HG03521 (cell line): Measurements from ENCODE around the gene YWHAB.
A peak's percentile ranks its signal among the peaks of the same experiment; 100 is the strongest.
"Not testable (repeated sequence)": the region's sequence is repeated elsewhere in the genome, so short reads cannot be mapped to it uniquely, and the experiment has no call there.

Source experiments
- ATAC-seq: cut with Tn5 transposase; IDR thresholded peaks from one replicate; pipeline ENCODE4 v1.9.1; 2021; ENCODE audit warnings: mild to moderate bottlenecking, moderate library complexity; ENCODE audit not compliant: unreplicated experiment

The YWHAB gene

GRCh38 chr20:44866703-44867335 is 18.7 kb upstream of the YWHAB start:
- ATAC-seq, result no peak

DNA sequence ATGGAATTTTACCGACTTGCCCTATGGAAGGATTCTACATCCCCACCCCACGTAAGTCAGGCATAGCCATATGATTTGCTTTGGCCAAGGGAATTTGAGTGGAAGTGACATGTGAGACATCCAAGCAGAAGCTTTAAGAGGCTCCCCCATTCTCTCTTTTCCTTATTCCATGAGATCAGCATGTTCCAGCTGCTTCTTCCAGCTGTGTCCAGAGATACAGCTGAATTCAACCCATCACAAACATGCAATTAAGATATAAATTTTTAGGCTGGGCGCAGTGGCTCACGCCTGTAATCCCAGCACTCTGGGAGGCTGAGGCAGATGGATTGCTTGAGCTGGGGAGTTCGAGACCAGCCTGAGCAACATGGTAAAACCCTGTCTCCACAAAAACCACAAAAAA is 16.0 kb upstream of the YWHAB start:
- no peak for ATAC-seq

- ATAC-seq, result not testable (repeated sequence)
Measured at GRCh38 chr20:44882360-44882759, 3.1 kb upstream of the YWHAB start.

GRCh38 chr20:44883214-44883902 is 2.1 kb upstream of the YWHAB start:
- no peak for ATAC-seq

DNA sequence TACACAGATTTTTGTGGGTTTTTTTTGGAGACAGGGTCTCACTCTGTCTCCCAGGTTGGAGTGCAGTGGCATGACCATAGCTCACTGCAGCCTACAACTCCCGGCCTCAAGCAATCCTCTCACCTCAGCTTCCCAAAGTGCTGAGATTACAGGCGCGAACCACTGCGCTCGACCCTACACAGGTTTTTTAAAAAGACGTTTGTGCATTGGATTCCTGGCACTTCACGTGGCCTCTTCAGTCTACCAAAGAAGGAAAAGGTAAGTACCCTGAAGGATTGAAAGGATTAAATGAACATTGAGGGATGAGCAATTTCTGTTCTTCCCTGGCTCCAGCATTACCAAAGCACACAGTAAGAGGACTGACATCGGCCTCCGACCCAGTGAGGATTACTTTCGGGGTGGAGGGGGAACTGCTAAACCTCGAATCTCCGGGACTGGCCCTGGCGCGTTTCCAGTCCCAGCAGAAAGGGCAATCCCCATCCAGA is 556 bp upstream of the YWHAB start:
- ATAC-seq, result no peak

DNA sequence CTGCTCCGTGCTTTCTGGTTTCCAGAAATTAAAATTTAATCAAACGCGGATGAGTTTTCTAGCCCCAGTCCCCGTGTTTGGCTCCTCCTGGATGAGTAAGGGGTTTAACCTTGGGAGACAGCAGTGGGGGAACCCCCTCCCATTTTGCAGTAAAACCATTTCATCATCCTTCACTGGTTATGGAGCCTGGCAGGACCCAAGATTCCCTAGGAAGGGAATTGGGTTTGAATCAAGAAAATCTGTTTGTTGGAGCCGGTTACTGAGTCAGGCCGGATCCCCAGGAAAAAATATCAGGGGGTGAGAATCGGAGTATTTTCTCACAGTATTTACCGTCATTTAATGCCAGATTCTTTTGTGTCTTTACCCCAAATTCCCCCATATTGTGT is 754 bp downstream of the YWHAB start:
- ATAC-seq, result no peak

- no peak for ATAC-seq
Measured at GRCh38 chr20:44886828-44887227, 1.3 kb downstream of the YWHAB start.

DNA sequence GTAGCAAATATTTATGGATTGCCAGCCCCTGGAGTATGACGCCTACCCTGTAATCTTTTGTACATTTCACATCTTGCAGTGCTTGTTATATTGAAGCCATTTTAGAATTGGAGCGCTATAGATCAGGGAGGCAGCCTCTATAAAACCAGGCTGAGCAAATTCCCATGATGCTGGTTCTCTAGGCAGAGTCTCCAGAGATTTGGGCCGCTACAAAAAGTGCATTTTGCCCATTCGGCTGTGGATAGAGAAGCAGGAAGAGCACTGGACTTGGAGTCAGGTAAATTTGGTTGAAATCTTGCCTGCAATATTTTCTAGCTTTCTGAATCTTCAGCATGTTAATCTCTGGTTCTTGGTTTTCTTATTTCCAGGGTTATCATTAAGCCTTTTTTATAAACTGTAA is 2.0 kb downstream of the YWHAB start:
- no peak for ATAC-seq

DNA sequence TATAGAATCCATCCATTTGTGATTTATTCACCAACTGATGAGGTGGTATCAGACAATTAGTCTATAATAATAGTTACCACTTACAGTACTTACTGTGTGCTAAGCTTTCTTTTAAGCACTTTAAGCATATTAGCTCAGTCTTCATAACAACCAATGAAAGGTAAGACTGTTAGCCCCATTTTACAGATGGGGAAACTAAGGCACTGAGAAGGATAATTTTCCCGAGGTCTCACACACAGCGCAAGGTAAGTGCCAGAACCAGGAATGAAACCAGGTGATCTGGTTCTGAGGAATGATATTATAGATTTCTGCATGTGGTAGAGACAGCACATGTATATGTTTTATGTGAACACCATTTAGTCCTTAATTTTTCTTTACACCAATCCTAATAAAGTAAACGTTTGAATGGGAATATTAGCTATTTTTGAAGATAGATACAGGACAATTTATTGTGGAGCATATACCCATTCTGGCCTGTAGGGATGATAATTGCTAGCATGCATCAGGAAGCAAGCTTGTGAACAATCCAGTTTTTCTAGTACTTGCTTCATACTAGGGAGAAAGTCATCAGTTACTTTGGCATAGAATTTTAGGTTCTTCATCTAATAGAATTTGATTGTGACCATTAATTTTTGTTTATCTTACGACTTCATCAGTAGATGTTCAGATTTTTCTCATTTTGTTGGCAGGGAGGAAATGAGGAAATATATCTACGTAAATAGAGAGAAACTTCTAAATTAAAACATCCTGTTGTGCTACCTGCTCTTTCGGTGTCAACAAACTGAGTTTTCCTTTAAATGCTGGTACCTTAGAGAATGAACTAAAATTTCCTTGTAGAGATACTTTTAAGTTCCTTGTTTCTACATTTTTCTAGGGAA is 3.0 kb downstream of the YWHAB start:
- ATAC-seq, result no peak

- ATAC-seq, result no peak
Measured at GRCh38 chr20:44891826-44892225, 6.3 kb downstream of the YWHAB start.

- no peak for ATAC-seq
Measured at GRCh38 chr20:44894959-44895358, 9.5 kb downstream of the YWHAB start.

- no peak for ATAC-seq
Measured at GRCh38 chr20:44896583-44896982, 11.1 kb downstream of the YWHAB start.

- no peak for ATAC-seq
Measured at GRCh38 chr20:44897133-44897532, 11.6 kb downstream of the YWHAB start.

DNA sequence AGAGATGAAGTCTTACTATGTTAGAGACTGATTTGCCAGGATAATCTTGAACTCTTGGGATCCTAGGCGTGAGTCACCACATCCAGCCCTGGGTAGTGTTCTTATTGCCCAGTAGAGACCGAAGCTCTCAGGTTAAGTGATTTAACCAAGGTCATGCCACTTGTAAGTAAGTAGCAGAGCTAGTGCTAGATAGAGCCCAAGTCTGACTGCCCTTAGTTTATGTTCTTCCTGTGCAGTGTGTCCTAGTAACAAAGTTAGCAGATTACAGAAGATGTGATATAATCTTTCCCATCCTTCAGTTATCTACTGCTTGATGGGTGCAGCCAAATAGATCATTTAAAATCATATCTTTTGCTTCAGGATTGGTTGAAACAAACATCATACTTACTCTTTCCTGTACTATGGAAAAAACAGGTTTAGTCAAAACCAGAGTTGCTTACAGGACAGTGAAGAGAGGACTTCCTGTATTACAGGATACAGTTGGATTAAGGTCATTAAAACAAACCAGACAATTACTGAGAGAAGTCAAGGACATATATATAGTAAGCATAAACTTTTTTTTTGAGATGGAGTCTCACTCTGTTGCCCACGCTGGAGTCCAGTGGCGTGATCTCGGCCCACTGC is 14.8 kb downstream of the YWHAB start:
- no peak for ATAC-seq

DNA sequence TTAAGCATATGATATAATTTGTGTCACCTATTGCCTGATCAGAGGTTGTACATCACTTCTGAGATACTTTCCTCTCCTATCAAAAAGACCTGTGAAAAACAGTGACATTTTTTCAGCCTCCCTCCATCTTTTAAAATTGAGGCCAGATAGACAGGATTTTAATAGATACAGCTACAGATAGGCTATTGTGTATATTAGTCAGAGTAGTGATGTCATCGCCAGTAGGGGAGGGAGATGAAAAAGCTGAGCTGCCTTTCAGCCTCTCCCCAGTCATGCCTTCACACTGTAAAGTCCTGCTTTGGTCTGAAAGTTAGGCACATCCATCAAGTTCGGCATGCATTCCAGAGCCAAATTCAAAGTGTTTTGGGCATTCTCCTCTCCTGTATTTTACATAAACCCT is 16.5 kb downstream of the YWHAB start:
- no peak for ATAC-seq

DNA sequence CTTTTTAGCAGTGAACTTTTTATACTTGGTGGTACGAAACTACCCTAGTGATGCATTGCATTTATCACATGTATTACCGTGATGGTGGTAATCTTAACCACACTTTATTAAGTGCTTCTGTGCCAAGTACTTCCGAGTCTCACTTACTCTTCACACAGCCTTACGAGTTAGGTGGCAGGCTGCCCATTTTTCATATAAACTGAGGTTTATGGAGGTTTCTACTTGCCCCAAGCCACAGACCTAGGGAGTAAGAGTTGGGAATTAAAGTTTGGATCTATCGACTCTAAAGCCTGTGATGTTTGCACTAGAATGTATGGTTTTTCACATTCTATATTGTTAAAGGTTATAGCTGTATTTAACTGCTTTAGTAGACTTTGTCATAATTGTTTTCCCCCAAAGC is 18.9 kb downstream of the YWHAB start:
- no peak for ATAC-seq

- ATAC-seq, result no peak
Measured at GRCh38 chr20:44908987-44909871, 23.7 kb downstream of the YWHAB start.

- peak; percentile 77 for ATAC-seq
Measured at GRCh38 chr20:44909872-44910689, 24.6 kb downstream of the YWHAB start, which contains the start of gene PABPC1L. Gene PABPC1L, plus strand, starts transcription at chr20:44910060. Its CDS starts 84 bp downstream, at chr20:44910144.

GRCh38 chr20:44910690-44911262 is 25.3 kb downstream of the YWHAB start:
- no peak for ATAC-seq
